Ammon's horn (tissue), 1 donor: ENCODE measurements around the gene CARD19.

Source experiments
- DNase-seq: peaks from one replicate; pipeline ENCODE4 v3.0.0-alpha.2; 2016; ENCODE audit warnings: low spot score

CARD19 gene

DNA sequence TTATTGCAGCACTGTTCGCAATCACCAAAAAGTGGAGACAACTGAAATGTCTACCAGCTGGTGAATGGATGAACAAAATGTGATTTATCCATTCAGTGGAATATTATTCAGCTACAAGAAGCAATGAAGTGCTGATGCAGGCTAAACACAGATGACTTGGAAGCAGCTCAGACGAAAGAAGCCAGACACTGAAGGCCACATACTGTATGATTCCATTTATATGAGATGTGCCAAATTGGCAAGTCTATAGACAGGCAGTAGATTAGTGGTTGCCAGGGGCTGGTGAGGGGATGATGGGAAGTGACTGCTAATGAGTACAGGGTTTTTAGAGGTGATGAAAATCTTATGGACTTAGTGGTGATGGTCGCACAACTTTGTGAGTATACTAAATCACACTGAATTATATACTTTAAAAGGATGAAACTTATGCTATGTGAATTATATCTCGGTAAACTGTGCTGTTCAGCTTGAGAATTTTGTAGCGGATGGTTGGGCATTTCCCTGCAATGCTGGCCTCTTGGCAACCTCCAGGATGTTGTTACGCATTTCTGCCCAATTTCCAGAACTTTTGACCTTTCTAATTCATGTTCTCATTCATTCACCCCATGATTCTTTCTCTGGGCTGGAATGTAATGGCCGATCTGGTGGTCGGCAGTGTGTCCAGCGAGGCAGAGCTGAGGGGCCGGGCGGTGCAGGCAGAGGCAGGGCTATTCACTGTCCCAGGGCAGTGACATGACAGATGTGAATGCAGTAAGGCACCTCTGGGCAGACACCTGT, 66.0 kb downstream of the CARD19 start:
- DNase-seq, result no peak
